GM21423 (cell line): ENCODE results near the gene AKR1D1.
"Not testable (repeated sequence)": the region's sequence is repeated elsewhere in the genome, so short reads cannot be mapped to it uniquely, and the experiment has no call there.

Source experiments
- ATAC-seq: cut with Tn5 transposase; IDR thresholded peaks from one replicate; pipeline ENCODE4 v1.9.1; 2021; ENCODE audit warnings: mild to moderate bottlenecking, moderate library complexity; ENCODE audit not compliant: unreplicated experiment

Gene AKR1D1

GRCh38 chr7:138076196-138076595 lies at the start of gene AKR1D1:
Gene AKR1D1, plus strand, starts transcription at chr7:138076459. Its CDS starts 60 bp downstream, at chr7:138076519.
- no peak for ATAC-seq

- no peak for ATAC-seq
These were observed 49.2 kb upstream of the AKR1D1 start for GRCh38 chr7:138027100-138027499.

GRCh38 chr7:138029126-138029525 lies 47.1 kb upstream of the AKR1D1 start:
- ATAC-seq: no peak

- ATAC-seq: no peak
These were observed 46.3 kb upstream of the AKR1D1 start for GRCh38 chr7:138029941-138030340.

- no peak for ATAC-seq
These were observed 45.4 kb upstream of the AKR1D1 start for GRCh38 chr7:138030679-138031351.

GRCh38 chr7:138032186-138032585 lies 44.1 kb upstream of the AKR1D1 start:
- peak; percentile 73 for ATAC-seq

GRCh38 chr7:138032770-138033169 lies 43.5 kb upstream of the AKR1D1 start:
- no peak for ATAC-seq

- no peak for ATAC-seq
These were observed 43.0 kb upstream of the AKR1D1 start for GRCh38 chr7:138033241-138033640.

GRCh38 chr7:138036135-138036534 lies 40.1 kb upstream of the AKR1D1 start:
- no peak for ATAC-seq

- not testable (repeated sequence) for ATAC-seq
These were observed 36.2 kb upstream of the AKR1D1 start for GRCh38 chr7:138040063-138040462.

GRCh38 chr7:138044897-138045296 lies 31.4 kb upstream of the AKR1D1 start:
- ATAC-seq: no peak

- no peak for ATAC-seq
These were observed 28.4 kb upstream of the AKR1D1 start for GRCh38 chr7:138047907-138048306.

GRCh38 chr7:138049505-138050116 lies 26.6 kb upstream of the AKR1D1 start:
- ATAC-seq: no peak

- ATAC-seq: not testable (repeated sequence)
These were observed 24.5 kb upstream of the AKR1D1 start for GRCh38 chr7:138051712-138052247.

GRCh38 chr7:138052696-138053095 lies 23.6 kb upstream of the AKR1D1 start:
- no peak for ATAC-seq

GRCh38 chr7:138055698-138056097 lies 20.6 kb upstream of the AKR1D1 start:
- ATAC-seq: not testable (repeated sequence)

- no peak for ATAC-seq
These were observed 12.9 kb upstream of the AKR1D1 start for GRCh38 chr7:138063400-138063799.

- no peak for ATAC-seq
These were observed 11.4 kb upstream of the AKR1D1 start for GRCh38 chr7:138064856-138065357.

- no peak for ATAC-seq
These were observed 10.4 kb upstream of the AKR1D1 start for GRCh38 chr7:138065827-138066226.

GRCh38 chr7:138066954-138067394 lies 9.3 kb upstream of the AKR1D1 start:
- ATAC-seq: peak; percentile 70

- ATAC-seq: no peak
These were observed 8.5 kb upstream of the AKR1D1 start for GRCh38 chr7:138067774-138068173.

GRCh38 chr7:138070908-138071307 lies 5.4 kb upstream of the AKR1D1 start:
- ATAC-seq: no peak
